Lung (tissue), 12 donors: ENCODE measurements around the gene MLIP. TPM values are rescaled to one million over a fixed set of nuclear protein-coding genes. Genes with fewer than 3 reads are reported as not detected.

Source experiments
- ATAC-seq: fragments of 200-7000 bp; cut with Tn5 transposase; one replicate; pipeline ENCODE4 v1.9.1; 2020; ENCODE audit warnings: moderate number of reproducible peaks; ENCODE audit not compliant: insufficient read depth, low FRiP score
- DNase-seq, 3 donors: peaks; one replicate each; pipeline ENCODE4 v3.0.0-alpha.2; 2013 to 2017
- H3K27ac ChIP-seq, 2 donors: one replicate each; pipeline ENCODE4 v1.5.1; 2013; ENCODE audit warnings: mild to moderate bottlenecking in 2 of 2, moderate library complexity in 2 of 2, control low read depth in 1 of 2, inconsistent platforms in 1 of 2, low read depth in 1 of 2, low read length in 1 of 2
- H3K27me3 ChIP-seq, 3 donors: one replicate each; pipeline ENCODE4 v1.5.1; 2013; ENCODE audit warnings: low read length in 2 of 3; ENCODE audit not compliant: control insufficient read depth in 3 of 3, insufficient read depth in 3 of 3
- H3K36me3 ChIP-seq, 4 donors: one replicate each; pipeline ENCODE4 v1.5.1; 2013; ENCODE audit warnings: low read length in 4 of 4, mild to moderate bottlenecking in 1 of 4, moderate library complexity in 1 of 4; ENCODE audit not compliant: control insufficient read depth in 4 of 4, insufficient read depth in 4 of 4
- H3K4me1 ChIP-seq, 5 donors: one replicate each; pipeline ENCODE4 v1.5.1; 2013; ENCODE audit warnings: low read length in 5 of 5, mild to moderate bottlenecking in 2 of 5, moderate library complexity in 1 of 5; ENCODE audit not compliant: control insufficient read depth in 5 of 5, insufficient read depth in 5 of 5
- H3K4me3 ChIP-seq: one replicate; pipeline ENCODE4 v1.5.1; 2013; ENCODE audit warnings: mild to moderate bottlenecking, control low read depth, moderate library complexity
- H3K9ac ChIP-seq, 2 donors: one replicate each; pipeline ENCODE4 v1.5.1; 2013; ENCODE audit warnings: low read length in 2 of 2, control low read depth in 1 of 2; ENCODE audit not compliant: insufficient read depth in 1 of 2
- H3K9me3 ChIP-seq, 4 donors: one replicate each; pipeline ENCODE4 v1.5.1; 2013; ENCODE audit warnings: low read length in 3 of 4, mild to moderate bottlenecking in 1 of 4, moderate library complexity in 1 of 4; ENCODE audit not compliant: control insufficient read depth in 4 of 4, insufficient read depth in 3 of 4
- CTCF ChIP-seq: IDR thresholded peaks from 2 replicates; pipeline ENCODE4 v1.5.1; 2012; ENCODE audit warnings: mild to moderate bottlenecking; ENCODE audit errors: control extremely low read depth, extremely low read depth
- WGBS, 2 donors: extraction: QIAGEN DNeasy Blood & Tissue Kit; methylation state at CpG; one replicate each; pipeline ENCODE4 v1.1.7; 2013; 5-methylcytosine and 5-hydroxymethylcytosine counted together
- polyA plus RNA-seq, 2 donors: library from polyadenylated mRNA; stranded (reverse); fragments of 200-250 nt; gene quantifications; one replicate each; pipeline ENCODE4 v1.2.1, GENCODE V29; 2013
- total RNA-seq, 2 donors: library from RNA; depleted of rRNA in 1 of 2; stranded (reverse); fragments of >200 nt in 1 of 2; gene quantifications; one replicate each; pipeline ENCODE4 v1.2.1, GENCODE V29; 2014 to 2021
- donor health status: control.
- donor health status: control.
- donor health status: Bipolar disorder and iron deficiency.
- donor health status: healthy.
- donor health status: DM: yes; HTN: yes; CAD: no.

MLIP gene
- total and polyA plus RNA-seq, 4 donors = 0.16 to 1.3 (median 0.35) TPM

GRCh38 chr6:54236984-54237383 is 125.7 kb downstream of the MLIP start:
- DNase-seq (no peak), ATAC-seq (no peak)
- Histone ChIP-seq H3K27me3 (no peaks in the 10 kb centered on the region), H3K4me3 (no peak overlapping the region), H3K9me3 (no peaks in the 10 kb centered on the region), H3K4me1 (peaks cover 1 to 12% (median 5%) of the 10 kb centered on the region in 5 donors), H3K27ac (no peak overlapping the region), H3K9ac (no peak overlapping the region), H3K36me3 (peaks cover 0 to 3% (median 0%) of the 10 kb centered on the region in 4 donors)
- 65 to 76% methylated on average over 2 of the region's 2 CpGs for WGBS, 2 donors
- TF ChIP-seq CTCF = no peak

DNA sequence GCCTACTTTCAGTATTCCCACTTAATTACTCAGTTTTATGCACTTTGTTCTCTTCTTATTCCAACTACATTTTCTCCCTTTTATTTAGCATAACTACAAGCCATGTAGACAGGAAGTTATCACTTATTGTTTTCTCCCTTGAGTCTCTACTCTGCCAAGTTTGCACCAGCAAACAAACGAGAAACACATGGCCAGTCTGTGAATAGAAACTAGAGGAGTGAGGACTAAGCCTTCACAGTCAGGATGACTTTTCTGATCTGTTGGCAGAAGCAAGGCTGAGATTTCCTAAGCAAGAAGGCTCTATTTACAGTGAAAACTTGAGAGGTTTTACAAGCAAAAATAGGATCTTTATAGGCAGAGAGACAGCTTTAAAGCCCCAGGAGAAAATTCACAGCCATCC is 127.2 kb downstream of the MLIP start:
- Histone ChIP-seq H3K9ac (no peak overlapping the region), H3K4me1 (peaks cover 1 to 12% (median 5%) of the 10 kb centered on the region in 5 donors), H3K9me3 (no peaks in the 10 kb centered on the region), H3K27me3 (no peaks in the 10 kb centered on the region), H3K27ac (peak overlapping the region; percentile 9 to 31), H3K36me3 (peaks cover 0 to 3% (median 0%) of the 10 kb centered on the region in 4 donors), H3K4me3 (no peak overlapping the region)
- no peak for TF ChIP-seq CTCF
- peak; percentile 46 to 91 (median 83) for DNase-seq
- 30 to 38% methylated on average over 1 of the region's 1 CpG for WGBS, 2 donors
- no peak for ATAC-seq

GRCh38 chr6:54243699-54244098 is 132.5 kb downstream of the MLIP start:
- no peak for DNase-seq
- Histone ChIP-seq H3K9ac (no peak overlapping the region), H3K9me3 (no peaks in the 10 kb centered on the region), H3K27me3 (no peaks in the 10 kb centered on the region), H3K4me3 (no peak overlapping the region), H3K27ac (peak overlapping the region in 1 of 2 donors; percentile 21), H3K36me3 (no peaks in the 10 kb centered on the region), H3K4me1 (peaks cover 1 to 4% (median 4%) of the 10 kb centered on the region in 5 donors)
- WGBS, 2 donors = 97 to 98% methylated on average over 4 of the region's 4 CpGs
- ATAC-seq = no peak
- no peak for TF ChIP-seq CTCF

DNA sequence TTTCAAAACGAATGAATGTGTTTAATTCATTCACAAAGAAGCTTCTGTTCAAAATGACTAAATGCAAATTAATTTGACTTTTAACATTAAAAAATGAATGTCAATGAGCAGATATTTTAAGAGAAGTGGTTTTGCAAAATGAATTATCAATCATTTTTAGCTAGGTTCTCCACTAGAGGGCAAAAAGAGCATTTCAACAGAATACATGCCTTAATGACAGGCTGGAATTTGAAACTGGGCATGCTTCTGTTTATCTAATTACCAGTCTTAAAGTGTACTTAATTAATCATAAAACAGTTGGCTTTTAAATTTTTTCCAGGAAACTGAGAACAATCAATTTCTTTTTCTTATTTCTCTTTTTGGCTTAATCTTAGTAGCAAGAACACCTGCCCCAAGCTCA is 133.2 kb downstream of the MLIP start:
- Histone ChIP-seq H3K27me3 (no peaks in the 10 kb centered on the region), H3K27ac (no peak overlapping the region), H3K4me3 (no peak overlapping the region), H3K36me3 (no peaks in the 10 kb centered on the region), H3K9ac (no peak overlapping the region), H3K9me3 (no peaks in the 10 kb centered on the region), H3K4me1 (peaks cover 0 to 3% (median 0%) of the 10 kb centered on the region in 5 donors)
- ATAC-seq (no peak), DNase-seq (peak in 1 of 3 donors; percentile 12)
- TF ChIP-seq CTCF = no peak
- WGBS, 2 donors = 78 to 80% methylated on average over 1 of the region's 1 CpG
